Muscle of leg (tissue), 11 donors: Measurements from ENCODE around the gene FAM47B. TPM values are rescaled to one million over a fixed set of nuclear protein-coding genes. Genes with fewer than 3 reads are reported as not detected.
A peak's percentile ranks its signal among the peaks of the same experiment; 100 is the strongest.

Experiments
- DNase-seq: peaks from one replicate; pipeline ENCODE4 v3.0.0; 2013
- H3K27ac ChIP-seq: one replicate; pipeline ENCODE4 v1.5.1; 2013; ENCODE audit warnings: mild to moderate bottlenecking, low read length, control low read depth
- H3K27me3 ChIP-seq: one replicate; pipeline ENCODE4 v1.6.1; 2013; ENCODE audit warnings: low read length; ENCODE audit not compliant: control insufficient read depth, insufficient read depth
- H3K36me3 ChIP-seq: one replicate; pipeline ENCODE4 v1.6.1; 2013; ENCODE audit warnings: low read length; ENCODE audit not compliant: control insufficient read depth, insufficient read depth
- H3K4me1 ChIP-seq: one replicate; pipeline ENCODE4 v1.6.1; 2013; ENCODE audit warnings: low read length; ENCODE audit not compliant: control insufficient read depth, insufficient read depth
- H3K4me3 ChIP-seq: one replicate; pipeline ENCODE4 v1.5.1; 2013; ENCODE audit warnings: low read length, control low read depth
- H3K9me3 ChIP-seq: replicated peaks from 2 replicates; pipeline ENCODE4 v1.6.1; 2013; ENCODE audit warnings: low read depth, low read length; ENCODE audit not compliant: control insufficient read depth
- WGBS: methylation state at CpG from one replicate; pipeline ENCODE4 v1.1.5; 2013; ENCODE audit warnings: missing lambda C conversion rate; ENCODE audit not compliant: insufficient coverage; 5-methylcytosine and 5-hydroxymethylcytosine counted together
- polyA plus RNA-seq, 8 donors: library from polyadenylated mRNA; unstranded; fragments of 120-200 nt; gene quantifications; one replicate each; pipeline versions ENCODE4 v1.2.1 to v1.2.3, GENCODE V29; 2013; ENCODE audit warnings: inconsistent platforms in 1 of 8, low replicate concordance in 1 of 8; ENCODE audit not compliant: insufficient read length in 8 of 8, insufficient read depth in 1 of 8
- total RNA-seq: library from RNA; stranded (reverse); fragments of 120-200 nt; gene quantifications from one replicate; pipeline ENCODE4 v1.2.4, GENCODE V29; 2013

FAM47B gene
- total and polyA plus RNA-seq, 9 donors: 0.05 TPM; not detected in 8

DNA sequence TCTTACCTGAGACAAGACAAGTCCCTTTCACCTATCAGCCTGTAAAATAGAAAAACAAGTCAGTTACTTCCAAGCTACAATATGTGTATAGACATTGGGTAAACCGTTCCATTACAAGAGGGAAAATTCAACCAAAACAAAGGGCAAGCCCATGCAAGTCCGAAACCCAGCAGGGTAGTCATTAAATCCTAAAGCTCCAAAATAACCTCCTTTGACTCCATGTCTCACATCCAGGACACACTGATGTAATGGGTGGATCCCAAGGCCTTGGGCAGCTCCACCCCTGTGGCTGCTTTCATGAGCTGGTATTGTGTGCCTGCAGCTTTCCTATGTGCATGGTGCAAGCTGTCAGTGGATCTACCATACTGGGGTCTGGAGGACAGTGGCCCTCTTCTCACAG, 14.7 kb upstream of the FAM47B start:
- no peak for DNase-seq
- WGBS: no CpG with 5 or more reads among the region's 2 CpGs
- Histone ChIP-seq H3K27me3 (peaks cover 12% of the 10 kb centered on the region), H3K27ac (no peak overlapping the region), H3K36me3 (no peaks in the 10 kb centered on the region), H3K4me1 (no peaks in the 10 kb centered on the region), H3K4me3 (no peak overlapping the region), H3K9me3 (no peaks in the 10 kb centered on the region)

DNA sequence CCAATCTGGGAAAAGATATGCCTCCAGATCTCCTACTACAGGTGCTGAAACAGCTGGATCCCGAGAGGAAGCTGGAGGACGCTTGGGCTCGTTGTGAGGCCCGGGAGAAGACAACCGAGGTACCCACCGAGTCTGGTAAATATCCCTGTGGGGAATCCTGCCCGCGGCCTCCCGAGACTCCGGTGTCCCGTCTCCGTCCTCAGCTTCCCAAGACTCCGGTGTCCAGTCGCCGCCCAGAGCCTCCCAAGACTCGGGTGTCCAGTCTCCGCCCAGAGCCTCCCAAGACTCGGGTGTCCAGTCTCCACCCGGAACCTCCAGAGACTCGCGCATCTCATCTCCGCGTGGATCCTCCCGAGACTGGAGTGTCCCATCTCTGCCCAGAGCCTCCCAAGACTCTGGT, 639 bp downstream of the FAM47B start:
- DNase-seq: no peak
- Histone ChIP-seq H3K27ac (no peak overlapping the region), H3K9me3 (no peaks in the 10 kb centered on the region), H3K4me3 (no peak overlapping the region), H3K4me1 (no peaks in the 10 kb centered on the region), H3K27me3 (peaks cover 9% of the 10 kb centered on the region), H3K36me3 (no peaks in the 10 kb centered on the region)
- WGBS: 90% methylated on average over 24 of the region's 24 CpGs

DNA sequence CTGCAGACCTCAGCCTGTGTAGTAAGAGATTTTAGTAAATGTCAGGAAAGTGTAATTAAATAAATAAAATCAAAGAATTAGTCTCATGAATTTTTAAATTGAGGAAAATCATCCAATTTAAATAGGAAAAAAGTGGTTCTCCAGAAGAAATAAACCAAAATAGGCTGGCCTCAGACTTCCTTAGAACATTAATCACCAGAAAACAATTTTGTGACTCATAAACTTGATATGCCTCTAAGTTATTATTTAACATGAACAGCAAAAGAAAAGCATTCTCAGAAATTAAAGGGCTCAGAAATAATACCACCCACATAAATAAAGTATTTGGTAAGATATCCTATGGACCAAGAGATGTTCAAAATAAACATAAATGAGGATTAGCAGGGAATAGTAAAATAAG, 14.3 kb downstream of the FAM47B start:
- Histone ChIP-seq H3K4me3 (no peak overlapping the region), H3K4me1 (no peaks in the 10 kb centered on the region), H3K36me3 (no peaks in the 10 kb centered on the region), H3K27ac (no peak overlapping the region), H3K9me3 (no peaks in the 10 kb centered on the region), H3K27me3 (no peaks in the 10 kb centered on the region)
- no peak for DNase-seq

DNA sequence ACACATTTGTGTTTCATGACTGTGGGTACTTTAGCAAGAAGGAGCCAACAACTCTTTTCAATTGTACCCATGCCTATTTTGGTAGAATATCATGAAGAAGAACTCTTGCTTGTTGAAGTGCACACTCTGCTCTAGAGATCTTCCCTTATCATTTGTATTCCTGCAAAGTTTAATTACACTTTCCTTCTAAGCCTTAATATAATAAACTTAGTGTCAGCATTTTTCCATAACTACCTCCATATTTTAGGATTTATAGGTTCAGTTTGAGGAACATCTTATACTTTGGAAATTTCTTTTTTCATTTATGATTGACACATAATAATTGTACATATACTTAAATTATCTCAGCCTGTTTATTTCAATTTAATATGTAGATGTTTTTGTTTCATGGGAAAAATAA, 19.1 kb downstream of the FAM47B start:
- Histone ChIP-seq H3K27me3 (no peaks in the 10 kb centered on the region), H3K27ac (no peak overlapping the region), H3K4me1 (no peaks in the 10 kb centered on the region), H3K4me3 (no peak overlapping the region), H3K9me3 (no peaks in the 10 kb centered on the region), H3K36me3 (no peaks in the 10 kb centered on the region)
- DNase-seq: no peak

DNA sequence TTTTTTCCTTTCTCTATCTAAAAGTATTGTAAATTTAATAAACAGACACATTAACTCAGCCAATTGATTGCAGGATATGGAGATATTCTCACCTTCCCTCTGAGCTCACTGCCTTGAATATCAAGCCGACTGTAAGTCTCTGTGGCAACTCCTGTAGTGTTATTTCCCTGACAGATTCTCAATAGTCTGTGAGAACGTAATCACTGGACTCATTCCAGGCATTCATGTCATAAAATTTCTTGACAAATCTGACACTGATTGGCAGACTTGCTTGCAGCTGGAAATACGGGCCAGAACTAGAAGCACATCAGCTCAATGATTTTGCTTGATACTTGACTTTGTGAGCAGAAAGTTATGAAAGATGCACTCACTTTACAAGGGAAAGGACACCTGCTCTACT, 29.6 kb downstream of the FAM47B start:
- Histone ChIP-seq H3K27ac (no peak overlapping the region), H3K9me3 (no peaks in the 10 kb centered on the region), H3K27me3 (peaks cover 2% of the 10 kb centered on the region), H3K4me1 (no peaks in the 10 kb centered on the region), H3K36me3 (no peaks in the 10 kb centered on the region), H3K4me3 (no peak overlapping the region)
- DNase-seq: no peak
- WGBS: 65% methylated on average over 2 of the region's 3 CpGs

DNA sequence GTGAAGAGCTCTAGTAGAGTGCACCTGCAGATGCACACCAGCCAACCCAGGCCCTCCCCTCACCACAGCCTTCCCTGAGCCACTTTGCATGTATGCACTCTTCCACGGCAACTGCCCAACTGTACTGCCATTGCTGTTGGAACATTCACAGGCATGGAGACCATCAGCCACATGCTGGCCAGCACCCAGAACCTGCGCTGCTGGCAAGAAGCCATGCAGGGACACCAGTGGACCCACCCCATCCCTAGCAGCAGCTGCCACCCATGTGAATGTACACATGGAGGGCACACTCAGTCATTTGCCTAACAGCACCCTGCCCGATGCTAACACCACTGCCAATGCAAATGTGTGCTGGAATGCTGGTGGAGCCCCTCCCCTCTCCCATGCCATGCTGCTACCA, 35.6 kb downstream of the FAM47B start:
- WGBS: 86% methylated on average over 3 of the region's 3 CpGs
- Histone ChIP-seq H3K27me3 (peaks cover 9% of the 10 kb centered on the region), H3K9me3 (no peaks in the 10 kb centered on the region), H3K36me3 (no peaks in the 10 kb centered on the region), H3K27ac (no peak overlapping the region), H3K4me1 (no peaks in the 10 kb centered on the region), H3K4me3 (no peak overlapping the region)
- peak; percentile 0 for DNase-seq

DNA sequence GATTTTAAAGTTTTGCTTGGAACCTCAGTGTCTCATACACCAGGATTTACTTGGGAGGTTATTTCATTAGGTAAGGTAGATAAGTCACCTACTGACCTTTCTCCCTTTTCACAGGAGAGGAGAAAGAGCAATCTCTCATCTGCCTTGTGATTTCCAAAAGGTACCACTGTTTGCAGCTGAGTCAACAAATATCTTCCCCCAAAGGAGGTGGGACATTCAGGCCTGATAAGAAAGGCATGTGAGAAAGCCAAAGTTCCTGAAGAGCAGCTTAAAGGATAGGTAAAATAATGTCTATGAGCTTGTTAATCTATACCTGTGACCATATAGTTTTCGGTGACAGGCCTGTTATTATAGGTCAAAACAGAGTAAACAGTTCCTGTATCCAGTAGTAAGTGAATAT, 45.0 kb downstream of the FAM47B start:
- no peak overlapping the region for H3K27ac ChIP-seq
- DNase-seq: no peak
- no peaks in the 10 kb centered on the region for H3K4me1 ChIP-seq
- H3K9me3 ChIP-seq: no peaks in the 10 kb centered on the region
- H3K27me3 ChIP-seq: peaks cover 2% of the 10 kb centered on the region
- H3K4me3 ChIP-seq: no peak overlapping the region
- no CpG with 5 or more reads among the region's 1 CpG for WGBS
- no peaks in the 10 kb centered on the region for H3K36me3 ChIP-seq
